ENCODE measurements around the gene TIMM17A.
"Not testable (repeated sequence)": the region's sequence is repeated elsewhere in the genome, so short reads cannot be mapped to it uniquely, and the experiment has no call there.

Gene TIMM17A

GRCh38 chr1:201955009-201955728 is at the start of gene TIMM17A:
TIMM17A (plus strand) TSS chr1:201955503; CDS start chr1:201955527, 24 bp downstream.
- peak; percentile 87 for DNase-seq

GRCh38 chr1:201906336-201906735 is 49.0 kb upstream of the TIMM17A start:
- no peak for DNase-seq

DNA sequence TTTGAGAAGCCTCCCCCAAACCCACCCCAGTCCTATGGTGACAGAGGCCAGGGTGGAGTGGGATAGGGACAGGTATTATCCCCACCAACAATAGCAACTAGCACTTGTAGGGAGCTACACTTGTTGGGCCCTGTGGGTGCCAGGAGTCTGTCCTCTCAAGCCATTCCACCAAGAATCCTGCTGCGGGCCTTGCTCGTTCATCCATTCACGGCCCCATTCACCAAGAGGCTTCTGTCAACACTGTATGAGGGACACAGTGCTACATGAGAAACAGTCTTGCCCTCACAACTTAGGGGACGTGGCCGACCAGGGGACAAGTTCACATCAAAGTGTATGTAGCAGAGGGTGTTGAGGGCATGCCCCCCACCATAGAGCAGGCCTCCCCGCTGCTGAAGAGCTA is 47.7 kb upstream of the TIMM17A start:
- DNase-seq, result no peak

DNA sequence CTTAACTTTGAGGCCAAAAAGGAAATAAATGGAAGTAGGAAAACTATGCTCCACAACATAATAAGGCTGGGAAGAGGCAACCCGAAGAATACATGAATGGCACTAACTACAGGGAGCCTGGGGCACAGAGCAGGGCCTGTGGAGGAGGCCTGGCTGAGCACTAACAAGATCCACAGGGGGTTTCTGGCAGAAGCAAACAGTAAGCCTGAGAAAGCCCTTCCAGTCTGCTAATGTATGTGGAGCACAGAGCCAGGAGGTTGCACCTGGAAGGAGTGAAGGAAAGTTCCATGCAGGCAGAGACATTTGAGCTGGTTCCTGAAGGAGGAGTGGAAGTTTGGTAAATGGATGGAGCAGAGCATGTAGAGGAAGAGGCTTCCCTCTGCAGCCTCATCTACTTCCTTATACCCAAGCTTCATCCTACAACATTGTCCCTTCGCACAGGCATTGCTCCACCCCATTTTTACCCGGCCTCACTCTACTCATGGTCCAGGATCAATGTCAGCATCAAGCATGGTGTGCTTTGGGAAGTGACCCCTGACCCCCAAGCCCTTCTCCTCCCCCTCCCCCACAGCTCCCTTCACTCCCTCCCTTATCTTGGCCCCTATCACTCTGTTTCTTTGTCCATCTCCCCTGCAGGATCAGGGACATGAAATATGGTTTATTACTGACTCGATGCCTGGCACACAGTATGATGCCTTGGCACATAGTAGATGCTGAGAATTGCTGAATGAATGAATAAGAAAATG is 43.3 kb upstream of the TIMM17A start:
- no peak for DNase-seq

GRCh38 chr1:201912832-201913231 is 42.5 kb upstream of the TIMM17A start:
- no peak for DNase-seq

DNA sequence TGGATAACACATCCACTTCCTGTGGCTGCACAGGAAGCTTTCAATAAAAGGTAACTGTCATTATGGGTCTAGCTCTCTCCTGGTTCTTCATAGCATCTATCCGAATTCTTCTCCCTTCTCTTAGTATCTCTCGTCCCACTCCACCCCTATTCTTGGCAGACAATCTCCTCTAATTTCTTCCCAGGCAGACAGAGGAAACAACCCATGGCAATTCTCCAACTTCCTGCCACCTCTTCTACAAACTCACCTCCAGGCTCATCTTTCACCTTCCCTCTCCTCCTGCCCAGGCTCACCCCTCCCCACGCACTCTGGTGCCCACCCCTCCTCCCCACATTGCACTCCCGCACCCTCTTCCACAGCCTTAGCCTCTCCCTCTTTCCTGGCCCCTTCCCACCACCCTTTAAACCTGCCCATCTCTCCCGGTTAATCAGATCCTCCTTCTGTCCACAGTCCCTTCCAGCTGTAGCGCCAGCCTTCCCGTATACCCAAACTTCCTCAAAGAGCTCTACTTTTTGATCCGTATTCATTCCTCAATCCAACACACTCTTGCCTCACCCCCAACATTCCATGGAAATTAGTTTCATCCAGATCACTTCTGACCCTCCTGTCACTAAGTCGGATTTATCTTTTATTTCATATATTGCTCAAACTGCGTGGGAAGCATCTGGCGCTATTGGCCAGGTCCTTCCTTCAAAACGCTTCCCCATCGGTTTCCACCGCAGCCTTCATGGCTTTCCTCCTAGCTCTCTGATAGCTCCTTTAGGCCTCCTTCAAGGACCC is 40.7 kb upstream of the TIMM17A start:
- no peak for DNase-seq

GRCh38 chr1:201916649-201917249 is 38.6 kb upstream of the TIMM17A start:
- DNase-seq, result no peak

DNA sequence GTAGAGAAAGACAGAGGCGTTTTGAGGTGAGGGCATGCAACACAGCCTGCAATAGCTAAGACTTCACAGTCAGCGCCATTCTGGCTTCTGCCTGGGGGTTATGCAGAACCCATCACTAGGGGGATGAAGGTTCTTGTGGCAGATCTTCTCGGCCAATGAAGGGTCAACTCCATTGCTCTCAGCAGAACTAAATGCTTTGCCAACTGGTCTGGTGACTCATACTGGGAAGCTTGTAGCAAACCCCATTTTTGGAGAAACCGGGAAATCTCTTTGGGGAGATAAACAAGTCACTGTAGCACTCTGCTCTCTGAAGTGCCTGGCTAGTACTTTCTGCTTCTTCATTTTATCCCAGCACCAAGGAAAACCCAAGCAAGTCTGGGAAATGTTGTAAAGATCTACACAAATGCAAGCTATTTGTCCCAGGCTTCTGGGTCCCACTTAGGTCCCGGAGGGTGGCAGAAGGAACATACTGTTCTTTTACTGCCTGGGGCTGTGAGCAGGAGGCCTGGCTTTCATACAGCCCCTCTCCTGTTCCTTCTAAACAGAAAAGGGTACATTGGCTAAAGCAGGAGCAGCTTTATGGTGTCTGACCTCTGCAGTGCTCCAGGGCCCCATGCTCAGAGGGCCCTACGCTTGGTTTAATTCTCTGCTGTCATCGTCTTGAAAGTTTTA is 37.8 kb upstream of the TIMM17A start:
- no peak for DNase-seq

- DNase-seq, result no peak
Observed at GRCh38 chr1:201918343-201918742, 37.0 kb upstream of the TIMM17A start.

- DNase-seq, result no peak
Observed at GRCh38 chr1:201921952-201922558, 33.2 kb upstream of the TIMM17A start.

GRCh38 chr1:201925301-201925567 is 30.1 kb upstream of the TIMM17A start:
- no peak for DNase-seq

- DNase-seq, result no peak
Observed at GRCh38 chr1:201925981-201926645, 29.2 kb upstream of the TIMM17A start.

DNA sequence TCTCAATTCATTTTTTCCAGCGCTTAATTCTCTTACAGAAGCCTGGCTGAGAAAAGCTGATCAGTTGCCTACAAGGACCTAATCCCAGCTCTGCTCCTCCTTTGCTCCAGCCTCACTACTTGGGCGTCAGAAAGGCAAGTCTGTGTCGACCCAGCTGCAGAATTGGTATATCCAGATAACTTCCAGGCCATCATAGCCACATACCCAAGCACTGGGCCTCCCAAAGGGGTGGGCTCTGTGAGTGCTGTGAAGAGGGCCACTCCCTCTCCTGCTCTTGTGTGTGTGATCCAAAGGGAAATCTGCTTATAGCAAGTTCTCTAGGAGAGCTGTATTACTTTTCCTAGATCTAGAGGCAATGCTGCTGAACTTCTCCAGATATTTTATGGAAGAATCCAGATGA is 27.0 kb upstream of the TIMM17A start:
- DNase-seq, result no peak

DNA sequence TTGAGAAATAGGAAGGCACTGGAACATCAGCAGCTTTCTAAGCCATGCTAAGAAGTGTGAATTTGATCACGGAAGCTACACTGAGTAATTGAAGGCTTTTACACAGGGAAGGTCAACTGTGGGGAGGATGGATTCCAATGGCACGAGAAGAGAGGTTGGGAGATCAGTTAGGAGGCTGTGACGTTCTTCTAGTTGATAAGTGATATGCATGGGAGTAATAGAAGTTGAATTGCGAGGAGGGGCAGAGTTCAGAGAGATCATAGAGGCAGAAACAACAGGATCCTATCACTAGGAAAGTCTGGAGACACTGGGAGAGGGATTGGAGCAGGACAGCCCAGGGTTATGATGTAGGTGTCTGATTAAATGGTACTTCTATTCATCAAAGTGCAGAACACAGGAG is 25.2 kb upstream of the TIMM17A start:
- no peak for DNase-seq

- no peak for DNase-seq
Observed at GRCh38 chr1:201930803-201931202, 24.5 kb upstream of the TIMM17A start.

DNA sequence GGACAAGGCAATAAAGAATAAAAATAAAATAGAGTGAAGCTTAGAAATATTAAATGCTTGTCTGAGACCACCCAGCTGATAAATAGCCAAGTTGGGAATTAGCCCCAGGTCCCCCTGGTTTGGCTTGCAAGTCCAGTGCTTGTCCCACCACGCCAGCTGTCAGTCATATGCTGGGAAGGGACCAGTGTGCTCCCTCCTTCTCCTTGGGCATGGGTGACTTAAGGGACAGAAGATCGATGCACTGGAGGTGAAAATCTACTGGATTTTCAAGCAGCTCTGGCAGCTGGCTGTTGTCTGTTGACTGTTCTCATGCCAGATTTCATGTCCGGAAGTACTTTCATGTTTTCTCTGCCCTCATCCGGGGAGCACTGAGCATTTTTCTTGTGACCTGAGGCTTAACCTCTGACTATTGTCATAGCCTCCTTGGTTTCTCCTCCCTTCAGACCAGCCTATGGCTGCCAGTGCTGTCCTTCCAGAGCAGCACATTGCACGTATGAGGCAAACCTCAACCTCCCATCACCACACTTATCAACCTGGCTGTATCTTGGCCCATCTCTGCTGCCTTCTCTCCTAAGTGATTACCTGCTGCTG is 21.4 kb upstream of the TIMM17A start:
- DNase-seq, result no peak

- no peak for DNase-seq
Observed at GRCh38 chr1:201937624-201938213, 17.6 kb upstream of the TIMM17A start.

GRCh38 chr1:201938440-201939035 is 16.8 kb upstream of the TIMM17A start:
- DNase-seq, result no peak

- DNase-seq, result no peak
Observed at GRCh38 chr1:201939148-201939547, 16.2 kb upstream of the TIMM17A start.

DNA sequence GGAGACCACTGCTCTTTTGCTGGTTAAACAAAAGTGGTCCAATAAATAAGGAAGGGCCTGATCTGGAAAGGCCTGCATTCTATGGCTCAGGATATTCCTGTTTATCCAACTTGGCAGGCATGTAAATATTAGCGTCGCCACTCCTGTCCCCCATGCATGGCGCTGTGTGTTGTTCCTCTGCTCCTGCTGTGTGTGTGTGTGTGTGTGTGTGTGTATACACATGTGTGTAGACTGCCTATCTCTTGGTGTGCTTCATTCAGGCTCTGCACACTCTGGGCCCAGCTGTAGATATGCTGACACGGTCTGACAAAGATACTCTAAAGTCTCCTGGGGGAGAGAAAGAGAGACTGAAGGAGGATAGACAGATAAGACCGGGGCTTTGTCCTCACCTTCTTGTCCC is 15.7 kb upstream of the TIMM17A start:
- DNase-seq, result no peak

- DNase-seq, result not testable (repeated sequence)
Observed at GRCh38 chr1:201940316-201940715, 15.0 kb upstream of the TIMM17A start.
